CD4-positive, alpha-beta T cell (primary cell): ENCODE data around the gene PSAPL1. TPM values are rescaled to one million over a fixed set of nuclear protein-coding genes. Genes with fewer than 3 reads are reported as not detected.

ENCODE experiments used
- ATAC-seq: fragments of 200-7000 bp; cut with Tn5 transposase; one replicate; pipeline ENCODE4 v1.10.0; 2022; ENCODE audit warnings: mild to moderate bottlenecking; ENCODE audit not compliant: poor library complexity
- CTCF ChIA-PET: fragments of 350-600 bp; sonication (Branson Sonifier 250); formaldehyde crosslinking; loops from one replicate; lab custom pipeline; 2021; ENCODE audit warnings: antibody characterized with exemption, inconsistent platforms; lab: Charles Lee
- POLR2A ChIA-PET: fragments of 350-600 bp; sonication (Branson Sonifier 250); formaldehyde crosslinking; loops from one replicate; lab custom pipeline; 2021; ENCODE audit warnings: antibody characterized with exemption, inconsistent platforms; lab: Charles Lee
- DNase-seq, 14 experiments: peaks; one replicate each; pipeline ENCODE4 v3.0.0-alpha.2; 2013 to 2020; ENCODE audit warnings: mixed read lengths in 2 of 14
- H3K27ac ChIP-seq, 2 donors: one replicate each; pipeline versions ENCODE4 v1.5.1 to v1.7.0; 2013; ENCODE audit warnings: low read length in 2 of 2, low read depth in 1 of 2, mild to moderate bottlenecking in 1 of 2
- H3K27me3 ChIP-seq, 2 experiments: 1 replicate in 1 of 2; 2 replicates in 1 of 2; pipeline versions ENCODE4 v1.6.1 to v1.7.0; 2013; ENCODE audit warnings: low read length in 2 of 2, control low read depth in 1 of 2, mild to moderate bottlenecking in 1 of 2, moderate library complexity in 1 of 2; ENCODE audit not compliant: insufficient read depth in 2 of 2, control insufficient read depth in 1 of 2
- H3K36me3 ChIP-seq: one replicate; pipeline ENCODE4 v1.6.1; 2013; ENCODE audit warnings: low read length, control low read depth; ENCODE audit not compliant: insufficient read depth
- H3K4me1 ChIP-seq: one replicate; pipeline ENCODE4 v1.6.1; 2013; ENCODE audit warnings: low read length, control low read depth; ENCODE audit not compliant: insufficient read depth
- H3K4me3 ChIP-seq: one replicate; pipeline ENCODE4 v1.5.1; 2013; ENCODE audit warnings: mild to moderate bottlenecking, low read length, moderate library complexity
- H3K9me3 ChIP-seq, 2 experiments: 1 replicate in 1 of 2; 2 replicates in 1 of 2; pipeline versions ENCODE4 v1.6.1 to v1.7.0; 2013; ENCODE audit warnings: low read length in 2 of 2, mild to moderate bottlenecking in 2 of 2, control low read depth in 1 of 2, moderate library complexity in 1 of 2; ENCODE audit not compliant: control insufficient read depth in 1 of 2, insufficient read depth in 1 of 2
- H3K27ac Mint-ChIP-seq: one replicate; pipeline ENCODE4 v1.8.0; 2020; ENCODE audit warnings: mixed read lengths
- H3K27me3 Mint-ChIP-seq: one replicate; pipeline ENCODE4 v1.8.0; 2021; ENCODE audit warnings: mixed read lengths
- H3K36me3 Mint-ChIP-seq: one replicate; pipeline ENCODE4 v1.8.0; 2021; ENCODE audit warnings: low read depth, mixed read lengths
- H3K4me1 Mint-ChIP-seq: one replicate; pipeline ENCODE4 v1.8.0; 2021; ENCODE audit warnings: low read depth, mixed read lengths
- H3K4me3 Mint-ChIP-seq: one replicate; pipeline ENCODE4 v1.8.0; 2020; ENCODE audit warnings: mild to moderate bottlenecking, mixed read lengths
- H3K9me3 Mint-ChIP-seq: one replicate; pipeline ENCODE4 v1.8.0; 2020; ENCODE audit warnings: mixed read lengths
- CTCF ChIP-seq: fragments of 200-600 bp; IDR thresholded peaks from one replicate; pipeline ENCODE4 v1.8.0; 2022; ENCODE audit warnings: antibody characterized with exemption, mild to moderate bottlenecking
- intact Hi-C, 2 experiments: fragments of 100-400 bp; cut with DNase I in 1 of 2; cut with micrococcal nuclease in 1 of 2; formaldehyde crosslinking; loops; one replicate each; pipeline versions ENCODE4 v1.15.1 to v1.9.0; 2023 to 2025; cut with DNase I, micrococcal nuclease
- total RNA-seq, 174 experiments: library from RNA in 2 of 174; stranded (reverse) in 2 of 174; gene quantifications; one replicate each; pipeline ENCODE4 v1.2.3 and lab custom pipeline; 2021 to 2026

PSAPL1 gene
- total RNA-seq, 2 experiments from 2014 or later, result not detected

- Histone ChIP-seq H3K27ac (no peak overlapping the region), H3K4me1 (no peaks in the 10 kb centered on the region), H3K27me3 (peaks cover 4 to 9% of the 10 kb centered on the region in 2 experiments), H3K9me3 (peaks cover 0 to 7% of the 10 kb centered on the region in 2 experiments), H3K36me3 (no peaks in the 10 kb centered on the region), H3K4me3 (no peak overlapping the region)
- ChIA-PET CTCF (no interaction called here), POLR2A (no interaction called here)
- TF ChIP-seq CTCF, result no peak
- H3K36me3 Mint-ChIP-seq, result no peaks in the 10 kb centered on the region
- intact Hi-C loops, result no loop called here
- no peak overlapping the region for H3K4me3 Mint-ChIP-seq
- H3K27me3 Mint-ChIP-seq, result peaks cover 16% of the 10 kb centered on the region
- H3K27ac Mint-ChIP-seq, result no peak overlapping the region
- H3K9me3 Mint-ChIP-seq, result no peaks in the 10 kb centered on the region
- ATAC-seq (no peak), DNase-seq (no peak)
- H3K4me1 Mint-ChIP-seq, result no peaks in the 10 kb centered on the region
These were observed 38.4 kb downstream of the PSAPL1 start for GRCh38 chr4:7396186-7396910.

- Histone ChIP-seq H3K9me3 (peaks cover 0 to 11% of the 10 kb centered on the region in 2 experiments), H3K4me1 (no peaks in the 10 kb centered on the region), H3K27me3 (peaks cover 4 to 9% of the 10 kb centered on the region in 2 experiments), H3K4me3 (no peak overlapping the region), H3K36me3 (no peaks in the 10 kb centered on the region), H3K27ac (no peak overlapping the region)
- Mint-ChIP-seq H3K9me3 (no peaks in the 10 kb centered on the region), H3K4me1 (no peaks in the 10 kb centered on the region), H3K27me3 (peaks cover 10% of the 10 kb centered on the region), H3K36me3 (no peaks in the 10 kb centered on the region), H3K27ac (no peak overlapping the region), H3K4me3 (no peak overlapping the region)
- no peak for TF ChIP-seq CTCF
- no peak for DNase-seq
- POLR2A ChIA-PET, result no interaction called here
- intact Hi-C loops, result no loop called here
- CTCF ChIA-PET, result no interaction called here
- ATAC-seq, result no peak
These were observed 39.1 kb downstream of the PSAPL1 start for GRCh38 chr4:7395645-7396044.

- H3K36me3 Mint-ChIP-seq, result no peaks in the 10 kb centered on the region
- no peaks in the 10 kb centered on the region for H3K9me3 Mint-ChIP-seq
- DNase-seq (no peak), ATAC-seq (no peak)
- intact Hi-C loops, result no loop called here
- no peaks in the 10 kb centered on the region for H3K36me3 ChIP-seq
- ChIA-PET CTCF (no interaction called here), POLR2A (no interaction called here)
- H3K4me3 ChIP-seq, result no peak overlapping the region
- H3K27ac ChIP-seq, result no peak overlapping the region
- H3K9me3 ChIP-seq, result peaks cover 0 to 11% of the 10 kb centered on the region in 2 experiments
- peaks cover 4 to 9% of the 10 kb centered on the region in 2 experiments for H3K27me3 ChIP-seq
- H3K27ac Mint-ChIP-seq, result no peak overlapping the region
- no peak for TF ChIP-seq CTCF
- peaks cover 7% of the 10 kb centered on the region for H3K27me3 Mint-ChIP-seq
- H3K4me1 Mint-ChIP-seq, result no peaks in the 10 kb centered on the region
- H3K4me3 Mint-ChIP-seq, result no peak overlapping the region
- no peaks in the 10 kb centered on the region for H3K4me1 ChIP-seq
These were observed 39.9 kb downstream of the PSAPL1 start for GRCh38 chr4:7394681-7395451.
